HUDEP-2 (cell line): ENCODE measurements around the gene EFEMP1.

Experiments
- DNase-seq, 76 experiments: peaks; one replicate each; lab custom pipeline; 2025; ENCODE audit not compliant: unreplicated experiment in 76 of 76; lab: John Stamatoyannopoulos, UW

The EFEMP1 gene

GRCh38 chr2:55901941-55902340 is 21.6 kb downstream of the EFEMP1 start:
- no peak for DNase-seq

- peak in 8 of 76 experiments; percentile 1 to 23 (median 6) for DNase-seq
These were observed 22.3 kb downstream of the EFEMP1 start for GRCh38 chr2:55901322-55901721.

DNA sequence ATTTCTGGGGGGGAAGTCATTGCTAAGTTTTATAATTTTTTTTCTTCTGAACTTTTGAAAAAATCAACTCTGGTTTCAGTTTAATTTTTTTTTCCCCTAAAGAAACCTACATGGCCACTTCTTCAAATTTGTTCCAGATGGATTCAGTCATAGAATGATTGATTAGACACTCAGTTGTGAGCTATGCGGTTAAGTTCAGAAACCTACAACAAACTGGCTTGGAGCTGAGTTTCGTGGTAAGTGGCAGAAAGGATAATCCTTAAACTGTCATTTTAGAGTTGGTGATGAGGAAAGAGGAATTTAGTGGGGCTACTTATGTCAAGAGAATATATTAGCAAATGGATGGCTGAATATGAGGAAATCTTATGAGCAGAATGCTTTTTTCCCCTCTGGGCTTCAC is 23.7 kb downstream of the EFEMP1 start:
- DNase-seq = no peak

DNA sequence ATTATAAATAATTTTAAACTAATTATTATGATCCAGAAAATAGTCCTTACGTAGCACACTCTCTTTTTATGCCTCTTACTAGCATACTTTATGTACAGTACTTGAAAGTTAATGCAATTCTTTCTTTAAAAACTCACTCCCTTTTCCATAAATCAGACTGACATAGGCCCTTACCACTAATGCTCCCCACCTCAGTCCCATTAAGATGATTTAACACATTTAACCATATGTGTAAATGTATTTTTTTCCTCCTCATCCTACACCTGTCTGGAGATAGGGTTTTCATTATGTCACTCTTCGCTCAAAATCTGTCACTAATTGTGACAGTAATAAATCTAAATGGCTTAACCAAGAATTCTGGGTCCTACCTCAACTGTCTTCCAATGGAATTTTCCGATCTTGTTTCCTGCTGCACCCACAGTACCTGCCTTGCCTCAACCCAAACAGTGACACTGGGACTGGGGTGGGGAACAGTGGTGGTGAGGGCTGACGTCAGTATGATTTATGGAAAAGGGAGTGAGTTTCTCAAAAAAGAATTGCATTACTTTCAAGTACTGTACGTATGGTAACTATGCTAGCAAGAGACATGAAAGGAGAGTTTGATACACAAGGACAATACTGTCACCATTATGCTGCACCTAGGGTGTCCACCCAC is 25.1 kb downstream of the EFEMP1 start:
- no peak for DNase-seq

DNA sequence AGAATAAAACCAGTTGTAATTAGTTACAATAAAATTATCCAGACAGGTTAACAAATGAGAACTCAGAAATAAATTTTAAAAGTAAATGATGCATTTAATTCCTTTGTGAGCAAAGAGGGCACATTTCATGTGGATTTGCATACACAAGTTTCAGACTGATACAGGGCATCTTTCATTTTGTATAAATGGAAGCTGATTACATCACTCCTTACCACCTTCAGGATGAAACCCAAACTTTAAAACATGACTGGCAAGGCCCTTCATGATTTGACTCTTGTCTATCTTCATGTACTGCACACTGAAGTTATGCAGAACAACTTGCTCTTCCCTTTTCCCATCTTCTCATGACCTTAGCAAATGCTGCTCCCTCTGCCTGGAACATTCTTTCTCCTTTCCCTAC is 26.9 kb downstream of the EFEMP1 start:
- no peak for DNase-seq

DNA sequence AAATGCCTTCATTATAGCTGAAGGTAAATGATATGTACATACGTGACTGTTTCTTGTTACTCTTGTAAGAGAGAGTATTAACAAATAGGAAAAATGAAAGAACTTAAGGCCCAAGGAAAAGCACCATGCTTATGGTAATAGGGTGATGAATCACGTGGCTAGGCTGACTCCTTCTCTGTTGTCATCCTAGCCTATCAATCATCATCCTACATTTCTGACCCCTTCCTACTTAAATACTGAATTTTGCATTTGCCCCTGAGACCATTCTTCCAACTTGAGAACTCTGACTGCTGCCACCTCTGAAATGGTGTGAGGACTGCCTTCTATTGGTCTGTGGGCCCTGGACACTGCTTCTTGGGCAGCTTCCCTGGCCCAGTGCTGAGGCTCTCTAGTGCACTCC is 28.9 kb downstream of the EFEMP1 start:
- no peak for DNase-seq

DNA sequence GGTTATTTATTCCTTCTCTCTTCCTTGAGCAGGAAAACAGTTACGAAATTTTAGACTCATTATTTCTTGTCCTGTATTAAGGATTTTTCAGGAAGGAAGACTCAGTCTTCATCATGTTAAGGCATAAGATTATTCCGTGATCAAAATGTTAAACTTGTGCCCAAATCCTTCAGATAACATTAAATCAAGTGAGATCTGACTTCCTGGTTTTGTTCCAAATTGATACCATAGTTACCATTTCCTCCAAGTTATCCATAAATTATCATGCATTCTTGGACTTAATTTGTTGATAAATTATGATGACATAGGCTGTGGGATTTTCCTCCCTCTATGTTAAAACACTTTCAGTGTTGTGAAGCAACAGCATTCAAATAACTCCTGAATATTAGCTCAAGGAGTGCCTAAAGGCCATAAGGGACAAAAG is 31.9 kb downstream of the EFEMP1 start:
- DNase-seq = no peak

DNA sequence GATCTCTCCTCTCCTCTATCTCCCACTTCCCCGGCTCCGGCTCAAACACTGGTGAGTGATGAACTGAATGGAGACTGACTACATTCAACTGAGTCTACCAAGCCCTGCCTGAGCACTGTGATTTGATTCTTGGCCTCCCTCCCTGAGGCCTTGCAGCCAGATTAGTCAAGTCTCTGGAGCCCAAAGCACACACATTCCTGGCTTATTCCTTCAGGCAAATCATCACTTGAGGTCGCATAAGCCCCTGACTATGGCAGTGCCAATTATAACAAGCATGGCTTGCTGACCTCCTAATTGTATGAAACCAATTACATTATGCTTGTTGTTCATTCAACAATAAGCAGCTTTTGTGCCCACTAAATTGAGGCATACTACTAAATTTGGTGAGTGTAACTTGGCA is 34.6 kb downstream of the EFEMP1 start:
- DNase-seq = no peak

- no peak for DNase-seq
These were observed 35.5 kb downstream of the EFEMP1 start for GRCh38 chr2:55887901-55888624.

- no peak for DNase-seq
These were observed 36.2 kb downstream of the EFEMP1 start for GRCh38 chr2:55887351-55887750.

DNA sequence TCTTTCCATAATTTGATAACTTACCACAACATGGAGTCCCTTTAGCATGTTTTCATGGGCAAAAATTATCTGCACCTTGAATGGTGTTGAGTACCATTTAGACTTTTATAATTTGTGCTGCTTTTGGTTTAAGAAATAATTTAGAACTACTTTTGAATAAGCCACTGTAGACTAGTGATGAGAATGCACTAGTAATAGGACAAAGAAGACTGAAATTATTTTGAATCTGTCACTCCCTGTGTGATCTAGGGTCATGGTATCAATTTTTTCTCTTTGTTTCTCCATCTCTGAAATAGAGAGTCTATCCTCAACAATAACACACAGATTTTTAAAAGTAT is 37.7 kb downstream of the EFEMP1 start:
- DNase-seq = peak in 1 of 76 experiments; percentile 2

DNA sequence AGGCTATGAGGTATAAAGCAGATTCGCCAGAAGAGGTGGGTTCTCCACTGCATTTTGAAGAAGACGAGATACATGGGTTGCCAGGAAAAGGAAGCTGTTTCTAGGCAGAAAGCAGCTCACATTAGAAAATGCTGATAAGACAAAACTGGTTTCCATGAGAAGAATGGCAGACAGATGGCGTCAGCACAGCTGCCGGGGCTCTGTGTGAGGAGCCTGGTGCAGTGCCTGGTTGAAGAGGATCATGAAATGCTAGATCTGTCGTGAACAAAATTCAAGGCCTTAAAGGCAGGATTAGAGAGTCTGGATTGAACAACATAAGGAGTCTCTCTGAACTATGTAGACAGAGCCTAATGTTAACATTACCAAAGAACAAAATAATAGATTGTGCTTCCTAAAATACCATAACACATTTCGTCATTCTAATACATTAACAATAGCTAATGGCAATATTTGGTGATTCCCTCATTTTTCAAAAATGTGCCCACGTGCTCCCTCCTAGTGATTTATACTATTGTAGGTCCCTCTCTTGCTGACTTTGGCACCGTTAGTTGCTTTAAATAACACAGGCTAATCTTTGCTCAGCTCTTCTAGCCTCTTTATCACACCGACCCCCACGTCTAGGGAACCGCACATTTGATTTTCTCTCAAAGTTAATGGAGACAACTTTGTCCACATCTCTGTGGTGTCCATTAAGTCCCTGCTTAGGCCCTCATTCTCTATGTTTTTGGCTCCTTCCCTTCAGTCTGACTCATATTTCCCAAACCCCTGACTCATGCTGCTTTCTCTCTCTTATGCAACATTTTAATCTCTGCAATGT is 38.2 kb downstream of the EFEMP1 start:
- peak in 5 of 76 experiments; percentile 2 to 28 (median 9) for DNase-seq

GRCh38 chr2:55883829-55884228 is 39.8 kb downstream of the EFEMP1 start:
- no peak for DNase-seq

DNA sequence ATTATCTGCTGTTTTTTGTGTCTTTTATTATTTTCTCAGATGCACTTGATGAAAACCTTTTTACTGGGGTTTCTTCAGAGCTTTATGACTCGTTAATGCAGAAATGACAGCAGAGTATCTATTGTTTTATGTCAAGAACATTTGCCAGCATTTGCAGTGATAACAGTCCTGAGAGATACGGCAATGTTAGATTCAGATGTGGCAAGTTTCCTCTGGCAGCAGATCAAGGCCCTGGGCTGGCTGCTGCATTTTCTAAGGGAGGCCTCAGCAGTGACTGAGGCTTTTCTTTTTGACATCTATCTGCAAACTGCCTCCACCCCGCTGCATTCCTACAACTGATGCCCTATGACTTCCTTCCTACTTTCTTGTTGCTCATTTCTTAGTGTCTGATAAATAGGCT is 40.2 kb downstream of the EFEMP1 start:
- DNase-seq = no peak

GRCh38 chr2:55882954-55883353 is 40.6 kb downstream of the EFEMP1 start:
- DNase-seq = no peak

DNA sequence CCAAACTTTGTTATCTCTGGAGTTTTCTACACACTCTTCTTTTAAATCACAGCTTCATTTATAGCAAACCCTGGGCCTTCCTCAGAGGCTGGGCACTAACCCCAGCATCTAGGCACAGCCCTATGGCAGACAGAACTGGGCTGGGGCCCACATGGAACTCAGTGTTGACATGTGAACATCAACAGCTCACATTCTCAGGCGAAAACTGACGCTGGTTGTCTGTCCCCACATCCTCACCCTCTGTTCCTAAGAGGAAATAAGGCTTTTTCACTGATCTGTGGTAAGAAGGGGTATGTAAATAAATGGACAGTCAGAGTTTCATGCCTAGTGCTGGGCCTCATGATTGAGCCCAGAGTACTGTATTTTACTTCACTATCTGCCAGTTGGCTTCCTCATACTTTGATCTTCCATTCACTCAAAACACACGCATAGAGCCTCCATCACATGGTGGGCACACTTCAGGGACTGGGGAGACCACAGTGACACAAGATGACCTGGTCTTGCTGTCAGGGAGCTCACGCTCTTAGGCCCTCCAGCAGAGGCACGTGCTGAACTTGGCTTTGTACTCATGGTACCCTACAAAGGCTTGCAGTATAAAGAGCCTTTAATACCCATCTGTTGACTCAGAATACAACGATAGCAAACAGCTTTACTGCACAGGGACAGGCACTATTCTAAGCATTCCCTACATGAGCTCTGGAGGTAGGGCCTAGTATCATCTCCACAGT is 43.0 kb downstream of the EFEMP1 start:
- DNase-seq = no peak

DNA sequence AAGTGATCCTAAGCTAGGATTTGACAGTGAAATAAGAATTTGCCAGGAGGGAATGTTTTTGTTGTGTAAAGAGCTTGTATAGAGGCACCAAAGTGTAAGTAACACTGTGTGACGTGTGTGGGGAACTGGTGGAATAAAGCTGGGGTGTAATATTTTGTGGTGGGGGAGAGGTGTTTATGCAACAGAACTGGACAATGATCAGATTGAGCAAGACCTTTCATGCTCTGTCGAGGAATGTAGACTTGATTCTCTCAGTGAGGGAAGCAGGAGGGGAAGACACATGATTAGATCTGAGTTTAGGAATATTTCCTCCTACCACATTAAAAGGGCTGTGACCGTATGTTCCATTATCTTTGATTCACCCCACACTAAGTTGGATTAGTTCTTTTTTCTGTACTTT is 43.6 kb downstream of the EFEMP1 start:
- DNase-seq = no peak

DNA sequence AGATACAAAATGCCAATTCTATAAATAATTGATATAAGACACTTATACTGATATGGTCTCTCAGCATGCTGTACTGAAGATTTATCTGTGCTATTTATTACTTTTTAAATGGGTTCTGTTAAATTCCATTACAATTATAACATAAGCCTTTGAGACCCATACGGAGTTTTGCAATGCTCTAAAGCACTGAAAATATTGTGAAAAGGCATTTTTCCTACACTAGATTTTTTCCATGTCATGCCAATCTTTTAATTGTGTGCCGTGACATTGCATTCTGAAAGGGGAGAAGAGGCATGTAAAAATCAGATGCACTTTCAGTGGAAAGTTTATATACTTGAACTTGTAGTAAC is 46.5 kb downstream of the EFEMP1 start:
- DNase-seq = no peak

DNA sequence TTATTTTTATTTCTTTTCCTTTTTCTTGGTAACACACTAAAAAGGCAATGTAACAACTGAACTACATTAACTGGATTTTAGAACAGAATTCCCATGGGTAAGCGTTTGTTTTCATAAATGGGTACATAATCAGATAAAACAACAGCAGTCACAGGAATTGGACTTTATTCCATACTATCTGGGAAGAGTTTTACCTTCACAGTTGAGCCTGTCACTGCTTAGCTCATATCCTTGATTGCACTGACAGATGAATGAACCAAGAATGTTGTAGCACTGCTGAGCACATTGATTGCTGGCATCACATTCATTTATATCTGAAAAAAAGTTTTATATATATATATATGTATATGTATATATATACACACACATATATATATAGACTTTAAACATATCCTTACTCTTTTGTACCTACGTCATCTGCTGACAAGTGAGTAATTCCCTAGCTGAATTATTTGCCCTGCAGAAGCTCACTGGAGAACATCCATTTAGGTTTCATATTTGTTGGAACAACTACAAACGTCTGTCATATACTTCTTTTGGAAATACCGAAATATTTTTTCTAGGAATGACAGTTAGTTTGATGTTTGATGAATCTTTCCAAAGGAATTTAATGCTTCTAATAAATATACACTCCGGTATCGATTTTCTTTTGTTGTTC is 47.0 kb downstream of the EFEMP1 start:
- DNase-seq = no peak

- no peak for DNase-seq
These were observed 48.0 kb downstream of the EFEMP1 start for GRCh38 chr2:55875434-55876135.
